Measurements from ENCODE around the gene CHMP1B.

CHMP1B gene

GRCh38 chr18:11902522-11903292 lies 51.5 kb downstream of the CHMP1B start:
- no peak for DNase-seq (ENCODE audit: low read depth, low spot score)

All from iPS DF 19.7 (cell line).